GM13976 (cell line): ENCODE measurements around the gene WNT7B.

Experiments used
- DNase-seq: peaks from one replicate; pipeline ENCODE4 v3.0.0; 2012; ENCODE audit warnings: low spot score
- in situ Hi-C: fragments of 300-500 bp; cut with MboI; formaldehyde crosslinking; loops from one replicate; pipeline ENCODE4 v1.12.0; 2022; ENCODE audit warnings: low sequenced_read_pairs, mixed read lengths, inconsistent platforms; ENCODE audit not compliant: unreplicated experiment
- TF ChIP-seq, protein P1 (sequence below): IDR thresholded peaks from 2 replicates; pipeline ENCODE4 v1.5.1; 2012; ENCODE audit warnings: borderline replicate concordance, mild to moderate bottlenecking; ENCODE audit not compliant: insufficient read depth; ENCODE audit errors: extremely low read depth, missing control alignments, control extremely low read depth

WNT7B gene

DNA sequence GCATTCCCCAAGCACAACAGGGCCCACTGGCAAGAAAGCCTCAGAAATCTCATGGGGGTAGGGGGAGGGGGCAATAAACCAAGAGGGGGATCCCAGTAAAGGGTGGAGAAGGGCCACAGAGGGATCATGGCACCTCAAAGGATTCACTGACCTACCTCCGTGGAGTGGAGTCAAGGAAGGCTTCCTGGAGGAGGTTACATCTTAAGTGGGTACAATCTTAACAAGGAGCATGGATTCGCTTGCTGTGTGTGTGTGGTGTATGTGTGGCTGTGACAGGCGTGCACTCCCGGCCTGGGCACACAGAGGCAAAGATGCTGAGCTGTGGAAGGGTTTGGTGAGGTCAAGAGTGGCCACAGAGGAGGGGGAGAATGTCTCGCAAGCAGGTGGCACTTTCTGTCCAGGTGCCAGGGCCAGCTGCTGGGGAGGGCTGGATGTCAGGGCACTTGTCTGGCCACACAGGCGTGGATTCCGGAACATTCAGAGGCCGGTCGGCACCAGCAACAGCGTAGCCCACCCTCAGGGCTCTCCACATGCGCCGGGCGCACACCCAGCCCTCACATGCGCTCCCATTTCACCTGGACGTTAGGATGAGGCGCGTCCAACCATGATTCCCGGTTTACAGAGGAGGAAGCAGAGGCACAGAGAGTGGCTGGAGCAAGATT, 43.3 kb downstream of the WNT7B start:
- no peak for DNase-seq
- TF ChIP-seq, protein P1, sequence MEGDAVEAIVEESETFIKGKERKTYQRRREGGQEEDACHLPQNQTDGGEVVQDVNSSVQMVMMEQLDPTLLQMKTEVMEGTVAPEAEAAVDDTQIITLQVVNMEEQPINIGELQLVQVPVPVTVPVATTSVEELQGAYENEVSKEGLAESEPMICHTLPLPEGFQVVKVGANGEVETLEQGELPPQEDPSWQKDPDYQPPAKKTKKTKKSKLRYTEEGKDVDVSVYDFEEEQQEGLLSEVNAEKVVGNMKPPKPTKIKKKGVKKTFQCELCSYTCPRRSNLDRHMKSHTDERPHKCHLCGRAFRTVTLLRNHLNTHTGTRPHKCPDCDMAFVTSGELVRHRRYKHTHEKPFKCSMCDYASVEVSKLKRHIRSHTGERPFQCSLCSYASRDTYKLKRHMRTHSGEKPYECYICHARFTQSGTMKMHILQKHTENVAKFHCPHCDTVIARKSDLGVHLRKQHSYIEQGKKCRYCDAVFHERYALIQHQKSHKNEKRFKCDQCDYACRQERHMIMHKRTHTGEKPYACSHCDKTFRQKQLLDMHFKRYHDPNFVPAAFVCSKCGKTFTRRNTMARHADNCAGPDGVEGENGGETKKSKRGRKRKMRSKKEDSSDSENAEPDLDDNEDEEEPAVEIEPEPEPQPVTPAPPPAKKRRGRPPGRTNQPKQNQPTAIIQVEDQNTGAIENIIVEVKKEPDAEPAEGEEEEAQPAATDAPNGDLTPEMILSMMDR: no peak
- in situ Hi-C loops: no loop called here

DNA sequence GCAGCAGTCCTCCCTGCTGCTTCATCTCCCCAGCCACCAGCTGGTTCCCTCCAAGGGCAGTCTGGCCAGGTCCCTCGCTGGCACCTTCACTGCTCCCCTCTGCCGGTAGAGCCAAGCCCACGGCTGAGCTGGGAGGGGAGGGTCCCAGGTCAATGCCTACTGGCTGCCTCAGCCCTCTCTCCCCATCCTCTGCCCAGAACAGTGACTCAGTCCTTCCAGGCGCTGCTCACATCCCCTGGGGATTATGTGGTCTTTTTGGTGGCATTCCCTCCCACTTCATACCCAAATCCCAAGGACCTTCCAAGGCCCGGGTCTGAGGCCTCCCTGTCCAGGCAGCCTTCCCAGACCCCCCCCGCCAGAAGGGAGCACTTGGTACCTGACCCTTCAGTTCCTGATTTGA, 44.9 kb downstream of the WNT7B start:
- no peak for DNase-seq
- in situ Hi-C loops: no loop called here
- TF ChIP-seq, protein P1: no peak

DNA sequence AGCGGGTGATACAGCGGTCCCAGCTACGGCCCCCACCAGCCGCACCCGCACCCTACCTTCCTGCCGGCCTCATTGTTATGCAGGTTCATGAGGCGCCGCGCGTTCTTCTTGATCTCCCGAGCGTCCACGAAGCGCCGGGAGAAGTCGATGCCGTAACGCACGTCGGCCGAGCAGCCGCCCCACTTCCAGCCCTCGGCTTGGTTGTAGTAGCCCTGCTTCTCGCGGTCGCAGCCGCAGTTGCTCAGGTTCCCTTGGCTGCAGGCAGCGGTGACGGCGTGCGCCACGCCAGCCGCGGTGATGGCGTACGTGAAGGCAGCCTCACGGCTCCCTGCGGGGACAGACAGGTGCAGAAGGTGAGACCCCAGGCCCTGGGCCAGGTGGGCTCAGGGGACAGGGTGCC, 45.9 kb downstream of the WNT7B start:
- in situ Hi-C loops: no loop called here
- TF ChIP-seq, protein P1: no peak

DNA sequence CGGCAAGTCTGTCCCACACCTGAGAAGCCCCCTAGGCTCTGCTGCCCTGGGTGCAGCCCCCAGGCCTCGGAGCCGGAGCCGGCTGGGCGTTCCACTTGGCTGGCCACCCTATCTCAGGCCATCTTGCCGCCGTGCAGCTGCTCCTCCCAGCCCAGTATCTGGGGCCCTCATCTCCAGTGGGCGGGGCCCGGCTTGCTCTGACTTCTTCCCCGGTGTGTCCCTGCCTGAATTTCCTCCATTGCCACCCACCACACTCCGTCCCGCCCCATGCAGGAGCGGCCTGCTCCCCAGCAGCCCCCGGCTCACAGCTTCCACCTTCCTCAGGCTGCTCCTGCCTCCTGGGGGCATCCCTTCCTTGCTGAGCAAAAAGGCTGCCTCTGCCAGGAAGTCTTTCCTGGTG, 46.6 kb downstream of the WNT7B start:
- in situ Hi-C loops: no loop called here
- TF ChIP-seq, protein P1: no peak
- DNase-seq: no peak

More for the DNA sequence above, 45.9 kb downstream of the WNT7B start:
- no peak for DNase-seq

DNA sequence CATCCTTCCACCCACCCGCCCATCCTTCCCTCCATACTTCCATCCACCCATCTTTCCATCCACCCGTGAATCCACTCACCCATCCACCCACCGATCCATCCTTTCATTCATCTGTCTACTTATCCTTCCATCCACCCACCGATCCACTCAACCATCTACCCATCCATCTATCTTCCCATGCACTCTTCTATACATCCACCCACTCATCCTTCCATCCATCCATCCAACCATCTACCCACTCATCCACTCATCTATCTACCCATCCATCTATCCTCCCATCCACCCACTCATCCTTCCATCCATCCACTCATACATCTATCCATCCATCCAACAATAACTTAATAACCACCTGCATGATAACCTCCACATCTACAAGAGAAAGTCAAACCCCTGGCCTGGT, 47.3 kb downstream of the WNT7B start:
- TF ChIP-seq, protein P1: no peak
- in situ Hi-C loops: no loop called here

DNA sequence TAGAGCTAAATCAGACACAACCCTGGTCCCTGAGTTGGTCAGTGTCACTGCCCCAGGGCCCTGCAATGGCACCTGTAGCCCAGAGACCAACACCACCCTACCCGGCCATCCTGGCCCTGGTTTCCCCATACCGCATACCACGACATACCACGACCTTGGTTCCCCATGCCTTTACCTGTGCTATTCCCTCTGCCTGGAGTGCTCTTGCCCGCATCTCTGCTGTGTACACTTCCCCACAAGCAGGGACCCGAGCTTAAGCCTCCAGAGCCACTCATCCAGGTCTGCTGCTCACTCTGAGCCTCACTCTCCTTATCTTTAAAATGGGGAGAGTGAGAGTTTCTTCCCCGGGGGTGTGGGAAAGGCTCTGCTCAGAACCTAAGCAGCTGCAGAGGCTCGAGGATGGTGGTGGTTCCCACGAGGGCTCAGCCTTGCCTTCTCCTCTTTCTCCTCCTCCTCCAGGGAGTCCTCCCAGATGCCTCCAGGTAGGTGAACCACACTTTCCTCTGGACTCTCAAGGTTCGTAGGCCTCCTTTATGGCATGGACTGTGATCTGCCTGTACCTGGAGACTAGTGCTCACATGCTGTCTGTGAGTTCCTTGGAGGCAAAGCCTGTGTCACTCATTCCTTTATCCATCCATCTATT, 48.1 kb downstream of the WNT7B start:
- in situ Hi-C loops: no loop called here
- TF ChIP-seq, protein P1: no peak
- DNase-seq: no peak

More for the DNA sequence above, 47.3 kb downstream of the WNT7B start:
- no peak for DNase-seq
